Kidney tubule cell (primary cell): Measurements from ENCODE around the gene ALKBH8.
"Not testable (repeated sequence)": the region's sequence is repeated elsewhere in the genome, so short reads cannot be mapped to it uniquely, and the experiment has no call there.

Experiments
- DNase-seq: peaks from one replicate; pipeline ENCODE4 v3.0.0-alpha.2; 2018; ENCODE audit warnings: low spot score

Gene ALKBH8

GRCh38 chr11:107577346-107577711 is 11.8 kb upstream of the ALKBH8 start:
- no peak for DNase-seq

- DNase-seq, result peak; percentile 47
Observed at GRCh38 chr11:107576497-107577345, 11.2 kb upstream of the ALKBH8 start.

GRCh38 chr11:107573438-107573837 is 7.9 kb upstream of the ALKBH8 start:
- no peak for DNase-seq

GRCh38 chr11:107570015-107570414 is 4.5 kb upstream of the ALKBH8 start:
- DNase-seq, result no peak

GRCh38 chr11:107567739-107568335 is 2.3 kb upstream of the ALKBH8 start:
- DNase-seq, result no peak

GRCh38 chr11:107566569-107566968 is 1.0 kb upstream of the ALKBH8 start:
- DNase-seq, result no peak

GRCh38 chr11:107565955-107566501 is 493 bp upstream of the ALKBH8 start:
- peak; percentile 36 for DNase-seq

GRCh38 chr11:107564877-107565218 is 687 bp downstream of the ALKBH8 start:
- no peak for DNase-seq

GRCh38 chr11:107563702-107564101 is 1.8 kb downstream of the ALKBH8 start:
- peak; percentile 68 for DNase-seq

- peak; percentile 94 for DNase-seq
Observed at GRCh38 chr11:107562647-107563208, 2.8 kb downstream of the ALKBH8 start.

- DNase-seq, result peak; percentile 60
Observed at GRCh38 chr11:107561688-107562087, 3.8 kb downstream of the ALKBH8 start.

GRCh38 chr11:107550304-107550703 is 15.2 kb downstream of the ALKBH8 start:
- no peak for DNase-seq

- no peak for DNase-seq
Observed at GRCh38 chr11:107549954-107550285, 15.6 kb downstream of the ALKBH8 start.

GRCh38 chr11:107549253-107549953 is 16.1 kb downstream of the ALKBH8 start:
- peak; percentile 53 for DNase-seq

- no peak for DNase-seq
Observed at GRCh38 chr11:107547961-107548360, 17.6 kb downstream of the ALKBH8 start.

- peak; percentile 80 for DNase-seq
Observed at GRCh38 chr11:107545101-107545514, 20.4 kb downstream of the ALKBH8 start.

- no peak for DNase-seq
Observed at GRCh38 chr11:107538821-107539220, 26.7 kb downstream of the ALKBH8 start.

GRCh38 chr11:107538239-107538638 is 27.3 kb downstream of the ALKBH8 start:
- DNase-seq, result no peak

GRCh38 chr11:107537155-107537554 is 28.4 kb downstream of the ALKBH8 start:
- not testable (repeated sequence) for DNase-seq

- DNase-seq, result no peak
Observed at GRCh38 chr11:107526197-107526596, 39.3 kb downstream of the ALKBH8 start.

GRCh38 chr11:107508858-107509244 is 56.7 kb downstream of the ALKBH8 start:
- DNase-seq, result no peak

- DNase-seq, result no peak
Observed at GRCh38 chr11:107508201-107508857, 57.2 kb downstream of the ALKBH8 start.
